ENCODE results near the gene PRDX1. TPM values are rescaled to one million over a fixed set of nuclear protein-coding genes. Genes with fewer than 3 reads are reported as not detected.

The PRDX1 gene
- total and polyA plus RNA-seq, 2 of the 13 experiments (the other 11 are each of a cell fraction or from before 2014, with no cell fraction given), result 761 to 1,898 TPM

GRCh38 chr1:45521413-45522323, at the start of gene PRDX1 (continued):
- peak; percentile 68 for TF ChIP-seq ELF1 (CRISPR knock-in tag; IDR thresholded peaks at IDR 0.05)
- TF ChIP-seq MBNL3 (CRISPR knock-in tag; conservative IDR thresholded peaks at IDR 0.05), result no peak
- no peak; the same call in none of the 2 replicates for TF ChIP-seq BRCA1 (CRISPR knock-in tag; IDR thresholded peaks at IDR 0.05)
- TF ChIP-seq FOXK1 (CRISPR knock-in tag; IDR thresholded peaks at IDR 0.05; ENCODE audit: borderline replicate concordance, low read depth), result peak; percentile 43; the same call in 1 of the 2 replicates
- no peak for TF ChIP-seq ZEB1 (IDR thresholded peaks at IDR 0.05; ENCODE audit: insufficient replicate concordance, low read depth)
- no peak for TF ChIP-seq ZBTB46 (CRISPR knock-in tag; IDR thresholded peaks at IDR 0.05; ENCODE audit: borderline replicate concordance)
- no peak for TF ChIP-seq THYN1 (CRISPR knock-in tag; IDR thresholded peaks at IDR 0.05; ENCODE audit: borderline replicate concordance, low read depth)
- TF ChIP-seq FOXA3 (CRISPR knock-in tag; IDR thresholded peaks at IDR 0.05), result peak; percentile 85
- peak; percentile 77; the same call in 1 of the 2 replicates for TF ChIP-seq ZNF639 (CRISPR knock-in tag; conservative IDR thresholded peaks at IDR 0.05)
- peak; percentile 99 for TF ChIP-seq AGO2 (optimal IDR thresholded peaks at IDR 0.05; ENCODE audit: low read depth, low read length)
- peak; percentile 96 for TF ChIP-seq CBX1 (IDR thresholded peaks at IDR 0.05; ENCODE audit: low read depth)
- 0 out of 2 replicates have a peak, but pooled peaks have one; percentile 84 for TF ChIP-seq REL (CRISPR knock-in tag; conservative IDR thresholded peaks at IDR 0.05)
- no peak for TF ChIP-seq ZMYM2 (CRISPR knock-in tag; IDR thresholded peaks at IDR 0.05)
- TF ChIP-seq MTF2 (CRISPR knock-in tag; IDR thresholded peaks at IDR 0.05; ENCODE audit: borderline replicate concordance), result 0 out of 2 replicates have a peak, but pooled peaks have one; percentile 30
- TF ChIP-seq MXD4 (CRISPR knock-in tag; IDR thresholded peaks at IDR 0.05), result peak; percentile 94
- TF ChIP-seq HMGXB3 (CRISPR knock-in tag; IDR thresholded peaks at IDR 0.05; ENCODE audit: borderline replicate concordance), result peak; percentile 96
- TF ChIP-seq PRDM10 (CRISPR knock-in tag; IDR thresholded peaks at IDR 0.05; ENCODE audit: low read depth), result peak; percentile 83

Measured in HepG2 (cell line).